MG63 (cell line): Measurements from ENCODE around the gene NEUROD2. TPM values are rescaled to one million over a fixed set of nuclear protein-coding genes. Genes with fewer than 3 reads are reported as not detected.
A peak's percentile ranks its signal among the peaks of the same experiment; 100 is the strongest.

ENCODE experiments used
- DNase-seq: peaks from one replicate; pipeline ENCODE4 v3.0.0-alpha.2; 2020
- H3K27me3 ChIP-seq: fragments of 250-450 bp; sonication (Bioruptor Pico); 2 replicates; pipeline ENCODE4 v1.5.1; 2020; ENCODE audit warnings: mild to moderate bottlenecking, moderate library complexity
- H3K36me3 ChIP-seq: fragments of 250-450 bp; sonication (Bioruptor Pico); 2 replicates; pipeline ENCODE4 v1.5.1; 2020; ENCODE audit warnings: mild to moderate bottlenecking, moderate library complexity
- H3K4me3 ChIP-seq: fragments of 250-450 bp; sonication (Bioruptor Pico); 2 replicates; pipeline ENCODE4 v1.5.1; 2020; ENCODE audit warnings: mild to moderate bottlenecking, moderate library complexity
- H3K9me3 ChIP-seq: fragments of 250-450 bp; sonication (Bioruptor Pico); 2 replicates; pipeline ENCODE4 v1.5.1; 2020; ENCODE audit warnings: mild to moderate bottlenecking, moderate library complexity
- total RNA-seq: library from RNA; depleted of rRNA; stranded (reverse); fragments of >200 nt; shearing (Covaris generic); gene quantifications from 2 replicates; pipeline ENCODE4 v1.2.3, GENCODE V29; 2014; ENCODE audit warnings: low replicate concordance

NEUROD2 gene
- total RNA-seq, 1 experiment from 2014 or later: not detected

DNA sequence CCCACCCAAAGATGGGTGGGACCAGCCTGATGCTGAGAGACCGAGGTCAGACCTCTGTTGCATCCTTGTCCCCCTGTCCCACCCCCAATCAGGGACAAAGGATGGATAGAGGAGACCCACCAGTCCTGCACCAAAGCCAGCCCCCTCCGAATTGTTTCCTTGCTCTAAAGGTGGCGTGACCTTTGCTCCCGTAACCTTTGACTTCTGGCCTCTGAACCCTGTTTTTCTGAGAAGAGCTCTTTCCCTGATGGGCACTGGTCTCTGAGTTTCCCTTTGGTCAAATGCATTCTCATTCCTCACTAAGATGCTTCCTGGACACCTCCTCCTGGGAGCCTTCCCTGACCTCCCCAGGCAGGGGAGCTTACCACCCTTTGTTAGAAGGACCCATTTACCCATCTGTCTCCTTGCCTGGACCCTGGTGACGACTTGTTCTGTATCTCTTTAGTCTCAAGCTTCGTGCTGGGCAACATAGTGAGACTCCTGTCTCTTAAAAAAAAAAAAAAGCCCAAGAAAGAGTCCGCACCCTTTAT lies 5.3 kb upstream of the NEUROD2 start:
- H3K36me3 ChIP-seq: no peaks in the 10 kb centered on the region
- H3K9me3 ChIP-seq: no peaks in the 10 kb centered on the region
- no peak overlapping the region for H3K4me3 ChIP-seq
- peaks cover 10% of the 10 kb centered on the region for H3K27me3 ChIP-seq
- DNase-seq: no peak

DNA sequence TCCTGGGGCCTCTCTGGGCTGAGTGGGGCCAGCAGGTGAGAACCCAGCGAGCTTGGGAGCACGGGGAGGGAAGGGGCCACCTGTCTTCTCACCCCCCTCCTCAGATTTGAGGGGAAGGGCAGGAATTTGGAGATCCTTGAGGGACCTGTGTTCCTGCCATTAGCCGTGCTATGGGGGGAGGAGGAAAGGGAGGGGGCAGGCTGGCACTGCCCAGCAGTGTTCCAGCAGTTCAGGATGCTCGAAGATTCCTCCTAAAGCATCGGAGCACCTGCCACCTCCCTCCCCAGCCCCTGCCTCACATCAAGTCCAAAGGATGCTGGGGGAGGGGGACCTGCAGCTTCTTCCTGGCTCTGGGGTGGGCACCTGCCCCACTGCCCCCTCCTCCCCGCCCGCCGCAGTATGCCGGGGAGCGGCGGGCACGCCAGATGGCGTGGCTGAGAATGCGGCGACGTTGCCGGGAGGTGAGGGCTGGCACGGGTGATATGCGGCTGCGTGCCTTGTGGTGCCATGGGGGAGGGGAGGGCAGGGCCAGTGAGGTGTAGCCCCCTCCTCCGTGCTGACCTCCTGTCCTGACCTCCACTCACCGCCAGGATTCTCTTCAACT lies 4.7 kb upstream of the NEUROD2 start:
- Histone ChIP-seq H3K36me3 (no peaks in the 10 kb centered on the region), H3K9me3 (no peaks in the 10 kb centered on the region), H3K4me3 (no peak overlapping the region), H3K27me3 (peaks cover 16% of the 10 kb centered on the region)
- DNase-seq: no peak

DNA sequence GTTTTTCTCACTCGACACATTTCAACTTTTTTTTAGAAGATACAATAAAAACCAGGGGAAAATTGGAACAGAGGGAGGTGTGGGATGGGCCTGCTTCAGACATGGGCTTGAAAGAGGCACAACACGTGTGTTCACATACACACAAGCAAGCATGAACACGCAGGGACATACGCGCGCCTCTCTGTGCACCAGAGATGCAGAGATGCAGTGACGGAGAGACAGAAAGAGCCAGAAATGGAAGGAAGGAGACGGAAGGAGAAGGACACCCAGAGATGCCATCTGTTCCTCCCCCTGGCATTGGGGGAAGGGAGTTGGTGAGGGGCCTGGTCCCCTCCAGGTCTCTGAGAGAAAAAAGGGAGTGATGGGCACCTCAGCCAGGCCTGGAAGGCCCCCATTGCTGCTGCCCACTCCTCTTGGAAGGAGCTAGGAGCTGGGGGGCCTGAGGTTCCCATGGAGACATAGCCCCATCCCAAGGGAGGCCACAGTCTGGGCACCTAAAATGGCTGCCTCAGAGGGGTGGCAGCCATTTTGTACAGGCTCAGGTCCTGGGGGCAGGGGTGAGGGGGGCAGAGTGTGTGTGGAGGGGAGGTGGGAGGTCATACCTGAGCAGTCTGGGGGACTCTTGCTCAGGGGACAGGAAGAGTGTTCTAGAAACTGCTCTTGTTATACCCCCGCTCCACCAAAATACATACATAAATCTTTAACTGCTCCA lies 3.8 kb upstream of the NEUROD2 start:
- Histone ChIP-seq H3K36me3 (no peaks in the 10 kb centered on the region), H3K9me3 (no peaks in the 10 kb centered on the region), H3K4me3 (no peak overlapping the region), H3K27me3 (peaks cover 24% of the 10 kb centered on the region)
- no peak for DNase-seq

DNA sequence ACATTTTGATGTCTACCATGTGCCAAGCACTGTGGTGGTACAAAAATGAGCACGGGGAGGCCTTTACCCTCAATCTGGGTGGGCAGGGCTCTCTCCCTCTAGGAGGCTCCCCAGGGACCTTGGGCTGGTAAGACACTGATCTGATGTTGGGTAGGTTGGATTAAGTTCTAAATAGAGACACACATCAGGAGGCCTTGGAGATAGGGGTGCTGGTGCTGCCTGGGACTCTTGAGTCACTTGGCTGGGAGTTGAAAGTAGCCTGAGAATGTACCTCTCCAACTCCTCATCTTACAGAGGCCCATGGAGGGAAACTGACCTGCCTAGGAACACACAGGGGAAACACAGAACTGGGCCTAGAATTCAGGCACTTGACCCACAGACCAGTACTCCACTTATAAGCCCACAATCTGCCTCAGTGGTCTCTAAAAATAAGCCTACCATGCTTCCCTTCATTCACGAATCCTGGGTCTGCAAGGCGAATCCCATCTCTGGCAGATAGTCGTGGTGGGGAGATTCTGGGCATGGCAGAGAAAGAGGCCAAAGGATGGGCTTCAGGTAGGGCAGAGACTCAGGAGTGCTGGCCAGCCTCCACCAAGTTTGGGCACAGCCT lies 1.8 kb upstream of the NEUROD2 start:
- peaks cover 44% of the 10 kb centered on the region for H3K27me3 ChIP-seq
- no peak for DNase-seq
- H3K36me3 ChIP-seq: no peaks in the 10 kb centered on the region
- no peaks in the 10 kb centered on the region for H3K9me3 ChIP-seq
- no peak overlapping the region for H3K4me3 ChIP-seq

DNA sequence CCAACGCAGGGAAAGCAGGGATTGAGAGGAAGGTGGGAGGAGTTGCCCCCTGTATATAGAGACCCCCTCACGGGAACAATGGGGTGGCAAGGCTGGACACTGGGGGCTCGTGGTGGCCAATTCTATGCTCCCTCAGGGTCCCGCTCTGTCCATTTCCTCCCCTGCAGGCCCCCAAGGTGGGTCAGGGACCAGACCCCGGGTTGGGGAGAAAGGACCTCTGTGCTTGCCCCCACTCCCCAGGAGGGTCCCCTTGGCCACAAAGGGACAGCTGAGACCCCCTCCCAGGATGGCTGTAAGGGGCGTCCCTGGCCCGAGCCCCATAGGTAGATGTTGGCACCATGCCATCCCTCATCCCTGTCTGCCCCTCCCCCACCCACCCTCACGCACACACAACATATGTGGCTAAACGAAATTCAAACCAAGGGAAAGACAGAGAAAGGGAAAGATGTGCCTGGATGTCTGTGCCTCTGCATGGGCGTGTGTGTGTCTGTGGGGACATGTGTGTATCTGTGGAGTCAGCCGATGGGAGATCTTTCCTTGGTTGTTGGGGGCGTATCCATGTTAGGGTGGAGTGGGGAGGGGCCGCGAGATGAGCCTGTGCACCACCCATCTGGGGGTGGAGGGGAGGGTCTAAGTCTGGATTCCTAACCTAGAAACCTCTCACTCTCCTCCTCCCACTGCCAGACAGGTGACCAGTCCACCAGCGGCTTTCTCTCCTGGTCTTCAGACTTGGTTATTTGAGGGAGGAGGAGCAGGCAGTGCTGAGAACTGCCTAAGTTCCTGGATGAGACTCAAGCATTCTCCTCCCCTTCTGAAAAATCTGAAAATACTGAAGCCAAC lies 642 bp upstream of the NEUROD2 start:
- Histone ChIP-seq H3K4me3 (no peak overlapping the region), H3K27me3 (peaks cover 54% of the 10 kb centered on the region), H3K36me3 (no peaks in the 10 kb centered on the region), H3K9me3 (no peaks in the 10 kb centered on the region)
- DNase-seq: no peak

DNA sequence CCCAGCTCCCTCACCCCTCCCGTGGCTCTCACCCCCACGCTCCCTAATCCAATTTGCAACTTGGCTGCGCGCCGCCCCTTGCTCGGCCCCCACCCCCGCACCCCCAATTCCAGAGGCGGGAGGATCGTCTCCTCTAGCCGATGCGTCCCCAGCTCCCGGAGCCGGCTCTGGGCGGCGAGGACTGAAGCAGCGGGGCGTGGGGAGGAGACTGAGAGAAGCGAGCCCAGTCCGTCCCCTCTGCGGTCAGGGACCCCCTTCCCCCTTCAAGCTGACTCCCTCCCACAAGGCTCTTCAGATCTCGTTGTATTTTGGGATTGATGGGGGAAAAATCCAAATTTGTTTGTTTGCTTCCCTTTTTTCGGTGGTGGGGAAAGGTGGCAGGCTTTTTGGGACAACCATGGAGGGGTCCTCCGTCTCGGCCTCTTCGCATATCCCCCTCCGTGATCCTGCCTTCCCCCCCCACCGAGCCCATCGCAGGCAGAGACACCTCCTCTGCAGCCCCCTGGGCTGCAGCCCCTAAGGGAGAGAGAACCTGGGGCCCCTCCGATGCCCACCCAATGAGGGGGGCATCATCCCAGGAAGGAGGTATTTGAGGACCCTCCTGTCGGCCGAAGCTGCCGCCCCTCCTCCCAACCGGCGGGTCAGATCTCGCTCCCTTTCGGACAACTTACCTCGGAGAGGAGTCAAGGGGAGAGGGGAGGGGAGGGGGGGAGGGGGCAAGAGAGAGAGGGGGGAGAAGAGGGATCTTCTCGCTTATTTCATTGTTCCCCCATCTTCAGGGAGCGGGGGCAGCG lies 466 bp downstream of the NEUROD2 start:
- Histone ChIP-seq H3K36me3 (no peaks in the 10 kb centered on the region), H3K27me3 (peaks cover 65% of the 10 kb centered on the region), H3K4me3 (no peak overlapping the region), H3K9me3 (no peaks in the 10 kb centered on the region)
- DNase-seq: no peak

DNA sequence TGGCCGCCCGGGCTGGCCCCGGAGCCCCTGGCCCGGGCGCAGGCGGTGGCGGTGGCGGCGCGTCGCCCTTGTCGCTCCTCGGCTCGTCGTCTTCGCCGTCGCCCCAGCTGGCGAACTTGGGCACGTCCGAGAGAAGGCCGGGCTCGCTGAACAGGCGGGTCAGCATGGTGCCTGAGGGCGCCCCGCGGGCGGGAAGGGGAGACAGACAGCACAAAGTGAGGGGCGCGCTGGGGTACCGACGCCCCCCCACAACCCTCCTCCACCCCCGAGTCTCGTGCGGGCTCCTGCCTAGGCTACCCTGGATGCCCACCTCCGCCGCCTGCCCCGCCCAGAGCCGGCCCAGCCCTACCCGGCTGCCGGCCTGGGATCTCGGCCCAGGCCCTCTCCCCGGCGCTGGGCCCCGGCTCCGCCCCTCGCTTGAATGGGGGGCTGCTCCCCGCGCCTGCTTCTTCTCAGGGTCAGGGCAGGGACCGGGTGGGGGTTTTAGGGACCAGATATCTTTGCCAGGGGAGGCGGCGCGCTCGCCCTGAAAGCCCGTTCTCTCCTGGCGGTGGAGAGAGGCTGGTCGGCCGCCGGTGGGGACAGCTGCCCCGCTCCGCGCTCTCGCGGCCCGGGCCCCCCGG lies 1.2 kb downstream of the NEUROD2 start:
- Histone ChIP-seq H3K27me3 (peaks cover 72% of the 10 kb centered on the region), H3K4me3 (peak overlapping the region; percentile 9; the same call in 1 of the 2 replicates), H3K36me3 (no peaks in the 10 kb centered on the region), H3K9me3 (no peaks in the 10 kb centered on the region)
- DNase-seq: no peak

DNA sequence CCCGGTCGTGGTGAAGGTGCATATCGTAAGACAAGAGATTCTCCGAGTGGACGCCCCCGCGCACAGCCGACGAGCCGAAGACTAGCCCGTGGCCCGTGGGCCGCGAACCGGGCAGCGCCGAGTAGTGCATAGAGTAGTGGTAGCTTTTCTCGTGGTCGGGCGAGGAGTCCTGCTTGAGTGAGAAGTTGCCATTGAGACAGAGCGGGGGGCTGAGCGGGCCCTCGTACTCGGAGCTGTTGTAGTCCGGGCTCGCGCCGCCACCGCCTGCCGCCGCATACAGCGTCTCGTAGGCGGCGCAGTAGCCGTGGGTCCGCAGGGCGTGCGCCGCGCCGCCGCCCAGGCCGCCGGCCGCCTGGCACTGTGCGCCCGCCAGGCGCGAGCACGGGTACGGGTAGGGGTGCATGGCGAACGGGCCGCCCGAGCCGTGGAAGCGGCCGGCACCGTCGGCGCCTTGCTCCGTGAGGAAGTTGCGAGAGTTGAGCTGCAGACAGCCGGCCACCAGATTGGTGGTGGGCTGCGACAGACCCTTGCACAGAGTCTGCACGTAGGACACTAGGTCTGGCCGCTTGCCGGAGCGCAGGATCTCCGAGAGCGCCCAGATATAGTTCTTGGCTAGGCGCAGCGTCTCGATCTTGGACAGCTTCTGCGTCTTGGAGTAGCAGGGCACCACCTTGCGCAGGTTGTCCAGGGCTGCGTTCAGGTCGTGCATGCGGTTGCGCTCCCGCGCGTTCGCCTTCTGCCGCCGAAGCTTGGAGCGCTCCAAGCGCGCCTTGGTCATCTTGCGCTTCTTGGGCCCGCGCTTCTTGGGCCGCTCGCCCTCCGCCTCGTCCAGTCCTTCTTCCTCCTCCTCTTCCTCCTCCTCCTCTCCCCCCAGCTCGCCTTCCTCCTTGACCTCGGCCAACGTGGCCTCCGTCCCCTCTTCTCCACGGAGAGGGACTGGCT lies 2.0 kb downstream of the NEUROD2 start:
- Histone ChIP-seq H3K9me3 (no peaks in the 10 kb centered on the region), H3K36me3 (no peaks in the 10 kb centered on the region), H3K27me3 (peaks cover 80% of the 10 kb centered on the region), H3K4me3 (no peak overlapping the region)
- DNase-seq: no peak

DNA sequence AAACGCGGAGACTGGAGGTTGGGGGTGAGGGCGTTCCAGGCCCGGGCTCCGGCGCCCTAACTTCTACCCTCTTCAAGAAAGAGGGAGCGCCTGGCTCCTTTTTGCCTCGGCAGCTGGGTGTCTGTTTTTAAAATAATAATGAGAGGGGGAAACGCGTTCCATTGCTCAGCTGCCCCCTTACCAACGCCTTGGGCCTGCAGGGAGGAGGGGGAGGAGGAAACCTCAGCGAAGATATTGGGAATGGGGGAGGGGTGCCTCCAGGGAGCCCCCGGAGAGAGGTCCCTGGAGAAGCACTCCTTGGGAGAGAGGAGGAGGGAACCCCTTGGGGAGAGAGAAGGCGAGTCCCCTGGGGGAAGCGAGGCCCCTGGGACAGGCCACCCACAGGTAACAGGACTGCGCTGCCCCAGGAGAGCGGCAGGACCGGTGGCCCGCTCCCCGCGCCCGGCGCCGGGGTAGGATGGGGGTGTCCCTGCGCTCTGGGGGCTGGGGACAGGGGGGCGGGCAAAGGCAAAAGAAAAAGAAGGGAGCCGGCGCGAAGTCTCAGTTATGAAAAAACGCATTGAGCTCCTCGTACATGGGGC lies 2.7 kb downstream of the NEUROD2 start:
- Histone ChIP-seq H3K9me3 (no peaks in the 10 kb centered on the region), H3K36me3 (no peaks in the 10 kb centered on the region), H3K4me3 (no peak overlapping the region), H3K27me3 (peaks cover 88% of the 10 kb centered on the region)
- DNase-seq: no peak

DNA sequence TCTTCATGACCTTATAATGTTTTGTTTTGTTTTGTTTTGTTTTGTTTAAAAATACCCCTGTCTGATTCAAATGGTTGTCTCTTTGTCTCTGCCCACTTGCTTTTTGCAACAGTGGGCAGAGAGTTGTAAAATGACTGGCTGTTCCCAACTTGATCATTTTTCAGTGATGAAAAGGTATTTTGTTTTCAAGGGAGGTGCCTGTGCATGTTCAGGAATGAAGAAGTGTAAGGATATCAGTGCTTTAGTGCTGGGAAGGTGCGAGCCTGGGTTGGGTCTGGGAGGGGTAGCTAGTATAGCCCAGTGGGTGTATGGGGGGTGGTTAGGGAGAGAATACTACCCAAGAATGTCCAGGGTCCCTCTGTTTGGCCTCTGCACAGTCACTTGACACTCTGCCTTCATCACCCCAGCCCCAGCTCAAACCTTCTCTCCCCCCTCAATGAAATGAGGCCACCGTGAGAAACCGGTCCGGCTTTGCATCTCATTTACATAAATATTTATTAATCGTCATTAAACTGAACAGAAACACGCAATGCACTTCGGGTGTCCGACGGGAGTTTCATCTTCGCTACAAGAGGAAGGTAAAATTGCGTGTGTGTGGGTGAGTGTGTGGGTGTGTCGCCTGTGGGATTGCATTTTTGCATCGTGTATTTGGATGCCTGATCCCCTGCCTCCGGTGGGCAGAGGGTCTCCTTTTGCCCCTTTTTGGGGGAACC lies 4.3 kb downstream of the NEUROD2 start:
- H3K27me3 ChIP-seq: peaks cover 98% of the 10 kb centered on the region
- H3K9me3 ChIP-seq: no peaks in the 10 kb centered on the region
- no peak overlapping the region for H3K4me3 ChIP-seq
- no peak for DNase-seq
- no peaks in the 10 kb centered on the region for H3K36me3 ChIP-seq

DNA sequence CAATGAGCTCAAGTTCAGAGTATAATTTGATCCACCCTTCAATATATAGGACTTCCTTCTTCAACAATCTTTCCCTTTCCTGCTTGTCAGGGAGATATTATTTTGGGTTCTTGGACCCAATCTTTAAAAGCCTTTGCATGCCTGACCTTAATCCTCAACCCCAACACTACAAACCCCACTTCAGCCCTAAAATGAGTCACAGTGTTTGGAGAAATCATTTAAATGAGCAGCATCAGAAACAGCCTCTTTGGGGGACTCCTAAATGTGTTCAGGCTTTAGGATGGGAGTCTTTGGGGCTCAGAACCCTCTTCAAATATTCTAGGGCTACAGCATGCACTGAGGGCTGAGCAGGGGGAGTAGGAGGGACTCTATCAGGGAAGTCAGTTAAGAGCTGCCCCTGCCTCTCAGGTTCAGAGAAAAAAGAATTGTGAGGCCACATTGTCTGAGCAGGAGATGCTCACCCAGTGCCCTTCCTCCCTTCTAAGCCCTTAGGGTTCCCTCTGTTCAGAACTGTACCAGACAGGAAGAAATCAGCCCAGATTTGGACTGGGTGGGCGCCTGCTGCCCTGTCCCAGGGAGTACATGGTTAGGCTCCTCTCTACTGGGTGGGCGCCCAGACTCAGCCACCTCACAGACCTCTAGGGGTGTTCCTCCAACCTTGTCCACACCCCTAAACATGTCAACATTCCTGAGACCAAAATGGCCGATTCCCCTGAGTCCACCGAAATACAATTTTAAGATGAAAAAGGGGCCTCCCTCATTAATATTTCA lies 5.0 kb downstream of the NEUROD2 start:
- no peaks in the 10 kb centered on the region for H3K9me3 ChIP-seq
- no peak overlapping the region for H3K4me3 ChIP-seq
- no peaks in the 10 kb centered on the region for H3K36me3 ChIP-seq
- no peak for DNase-seq
- H3K27me3 ChIP-seq: peaks cover 98% of the 10 kb centered on the region

DNA sequence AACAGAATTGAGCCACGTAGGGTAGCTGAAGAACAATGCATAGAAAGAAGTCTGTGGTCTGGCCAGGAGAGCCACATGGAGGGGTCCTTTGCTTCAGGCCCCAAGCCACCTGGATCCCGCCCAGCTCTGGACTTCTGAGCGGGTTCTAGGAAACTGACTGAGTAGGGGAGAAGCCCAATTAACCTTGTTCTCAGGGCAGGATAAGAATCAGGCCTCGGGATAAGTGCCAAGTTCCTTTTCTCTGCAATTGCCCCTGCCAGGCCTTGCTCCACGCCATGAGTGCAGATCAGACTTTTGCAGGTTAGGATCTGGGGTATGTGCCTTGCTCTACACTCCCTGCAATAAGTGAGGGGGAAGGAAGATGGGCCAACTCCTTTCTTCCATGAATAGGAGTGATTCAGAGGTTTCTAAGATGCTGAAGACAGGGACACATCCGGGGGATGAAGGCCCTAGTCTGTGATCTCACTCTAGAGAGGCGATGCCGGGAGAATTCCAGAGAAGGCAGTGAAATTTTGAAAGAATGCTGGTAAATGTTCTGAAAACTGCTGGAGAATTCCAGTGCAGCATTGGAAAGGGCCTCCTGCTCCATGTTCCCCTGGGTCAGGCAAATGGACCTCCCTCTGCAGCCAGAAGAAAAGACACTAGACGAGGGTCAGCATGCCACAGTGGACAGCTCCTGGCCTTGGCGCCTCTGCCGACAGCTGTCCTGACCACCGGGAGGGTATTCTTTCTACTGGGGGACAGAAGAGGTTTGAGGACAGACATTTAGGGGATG lies 5.8 kb downstream of the NEUROD2 start:
- no peaks in the 10 kb centered on the region for H3K9me3 ChIP-seq
- DNase-seq: no peak
- H3K4me3 ChIP-seq: no peak overlapping the region
- no peaks in the 10 kb centered on the region for H3K36me3 ChIP-seq
- peaks cover 97% of the 10 kb centered on the region for H3K27me3 ChIP-seq
